Cardiac fibroblast (primary cell): ENCODE measurements around the gene B3GNT8.

ENCODE experiments used
- DNase-seq, 2 donors: peaks; one replicate each; pipeline versions ENCODE4 v3.0.0 to v3.0.0-alpha.2; 2010; ENCODE audit warnings: low read depth in 2 of 2
- H3K4me3 ChIP-seq, 2 donors: replicated peaks in 1 of 2; 1 replicate in 1 of 2; 2 replicates in 1 of 2; pipeline ENCODE4 v1.5.1; 2011; ENCODE audit warnings: low read depth in 2 of 2, low read length in 2 of 2, mild to moderate bottlenecking in 2 of 2, moderate library complexity in 1 of 2
- CTCF ChIP-seq: IDR thresholded peaks from one replicate; pipeline ENCODE4 v1.5.1; 2011; ENCODE audit warnings: low read depth, mild to moderate bottlenecking, low read length, inconsistent platforms

The B3GNT8 gene

GRCh38 chr19:41407271-41407670, 19.9 kb downstream of the B3GNT8 start:
- H3K4me3 ChIP-seq, result no peak overlapping the region
- TF ChIP-seq CTCF, result no peak
- DNase-seq, result peak in 1 of 2 donors; percentile 34

GRCh38 chr19:41405776-41406175, 21.4 kb downstream of the B3GNT8 start:
- no peak overlapping the region for H3K4me3 ChIP-seq
- DNase-seq, result no peak
- no peak for TF ChIP-seq CTCF

GRCh38 chr19:41403181-41403970, 23.8 kb downstream of the B3GNT8 start:
- TF ChIP-seq CTCF, result no peak
- no peak for DNase-seq
- H3K4me3 ChIP-seq, result no peak overlapping the region

- no peak overlapping the region for H3K4me3 ChIP-seq
- TF ChIP-seq CTCF, result no peak
- DNase-seq, result no peak
These were observed 25.2 kb downstream of the B3GNT8 start for GRCh38 chr19:41402010-41402409.

GRCh38 chr19:41401483-41401882, 25.7 kb downstream of the B3GNT8 start:
- no peak for DNase-seq
- TF ChIP-seq CTCF, result no peak
- no peak overlapping the region for H3K4me3 ChIP-seq

GRCh38 chr19:41399525-41399924, 27.6 kb downstream of the B3GNT8 start:
- H3K4me3 ChIP-seq, result no peak overlapping the region
- TF ChIP-seq CTCF, result no peak
- DNase-seq, result no peak

- DNase-seq, result no peak
- no peak overlapping the region for H3K4me3 ChIP-seq
These were observed 28.1 kb downstream of the B3GNT8 start for GRCh38 chr19:41399091-41399490.

More at GRCh38 chr19:41399091-41399490, 28.1 kb downstream of the B3GNT8 start:
- no peak for TF ChIP-seq CTCF
